OCI-LY1 (cell line): Measurements from ENCODE around the gene TNNT2.

Experiments
- H2AFZ ChIP-seq: fragments of 200-600 bp; sonication (generic), shearing (Covaris generic); 2 replicates; pipeline ENCODE4 v1.6.0; 2014; ENCODE audit warnings: antibody characterized with exemption, mild to moderate bottlenecking, low read length
- H3F3A ChIP-seq: fragments of 200-600 bp; sonication (generic), shearing (Covaris generic); 2 replicates; pipeline ENCODE4 v1.6.0; 2014; ENCODE audit warnings: mild to moderate bottlenecking, antibody characterized with exemption, low read length, moderate library complexity; ENCODE audit not compliant: insufficient read depth
- H3K27ac ChIP-seq: fragments of 200-600 bp; sonication (generic); 2 replicates; pipeline ENCODE4 v1.5.1; 2014; ENCODE audit warnings: low read length, mixed run types, mild to moderate bottlenecking, low read depth; ENCODE audit not compliant: poor library complexity, severe bottlenecking
- H3K27me3 ChIP-seq: fragments of 200-600 bp; sonication (generic); 2 replicates; pipeline ENCODE4 v1.6.0; 2014; ENCODE audit warnings: antibody characterized with exemption, mild to moderate bottlenecking, low read length, moderate library complexity; ENCODE audit not compliant: insufficient read depth
- H3K36me3 ChIP-seq: fragments of 200-600 bp; sonication (generic); 2 replicates; pipeline ENCODE4 v1.6.1; 2014; ENCODE audit warnings: mild to moderate bottlenecking, antibody characterized with exemption, low read length, moderate library complexity, mixed read lengths; ENCODE audit not compliant: insufficient read depth
- H3K4me1 ChIP-seq: fragments of 200-600 bp; sonication (generic); 2 replicates; pipeline ENCODE4 v1.5.1; 2014; ENCODE audit warnings: mild to moderate bottlenecking, low read length, moderate library complexity; ENCODE audit not compliant: insufficient read depth, severe bottlenecking
- H3K4me2 ChIP-seq: fragments of 200-600 bp; sonication (generic), shearing (Covaris generic); 2 replicates; pipeline ENCODE4 v1.6.1; 2014; ENCODE audit warnings: low read length
- H3K4me3 ChIP-seq: fragments of 200-600 bp; sonication (generic); 2 replicates; pipeline ENCODE4 v1.5.1; 2014; ENCODE audit warnings: low read length, low read depth, mild to moderate bottlenecking, mixed read lengths; ENCODE audit not compliant: poor library complexity, severe bottlenecking
- H3K79me2 ChIP-seq: fragments of 200-600 bp; shearing (Covaris generic); 2 replicates; pipeline ENCODE4 v1.6.1; 2016; ENCODE audit warnings: mixed run types, low read length, mixed read lengths; ENCODE audit not compliant: insufficient read depth
- H3K9ac ChIP-seq: fragments of 200-600 bp; sonication (generic), shearing (Covaris generic); 2 replicates; pipeline ENCODE4 v1.6.1; 2014; ENCODE audit warnings: mild to moderate bottlenecking, low read length, mixed read lengths
- H3K9me2 ChIP-seq: fragments of 200-600 bp; sonication (generic), shearing (Covaris generic); 2 replicates; pipeline ENCODE4 v1.6.1; 2014; ENCODE audit warnings: low read depth, mild to moderate bottlenecking, low read length, mixed read lengths
- H3K9me3 ChIP-seq: fragments of 200-600 bp; shearing (Covaris generic); 2 replicates; pipeline ENCODE4 v1.6.1; 2014; ENCODE audit warnings: low read length, mixed read lengths
- H4K20me1 ChIP-seq: fragments of 200-600 bp; sonication (generic), shearing (Covaris generic); 2 replicates; pipeline ENCODE4 v1.6.0; 2016; ENCODE audit warnings: mild to moderate bottlenecking, low read length; ENCODE audit not compliant: insufficient read depth
- CTCF ChIP-seq: fragments of 200-600 bp; sonication (generic), shearing (Covaris generic); IDR thresholded peaks from 2 replicates; pipeline ENCODE4 v1.5.1; 2017; ENCODE audit warnings: mild to moderate bottlenecking, antibody characterized with exemption, low read length, moderate library complexity, mixed read lengths
- EZH2 ChIP-seq: fragments of 200-600 bp; sonication (generic), shearing (Covaris generic); IDR thresholded peaks from 2 replicates; pipeline ENCODE4 v1.8.0; 2017; ENCODE audit warnings: borderline replicate concordance, mixed run types, mild to moderate bottlenecking, antibody characterized with exemption, low read length, moderate library complexity, mixed read lengths

Gene TNNT2

GRCh38 chr1:201360901-201361651 is 16.4 kb downstream of the TNNT2 start:
- no peaks in the 10 kb centered on the region for H3K4me1 ChIP-seq
- no peak for TF ChIP-seq EZH2
- no peak for TF ChIP-seq CTCF
- no peak overlapping the region for H2AFZ ChIP-seq
- H3K27ac ChIP-seq, result no peak overlapping the region
- H4K20me1 ChIP-seq, result no peaks in the 10 kb centered on the region
- H3K4me3 ChIP-seq, result no peak overlapping the region
- H3K9me3 ChIP-seq, result no peaks in the 10 kb centered on the region
- H3K36me3 ChIP-seq, result no peaks in the 10 kb centered on the region
- no peaks in the 10 kb centered on the region for H3K9me2 ChIP-seq
- no peaks in the 10 kb centered on the region for H3K27me3 ChIP-seq
- no peaks in the 10 kb centered on the region for H3F3A ChIP-seq
- no peak overlapping the region for H3K9ac ChIP-seq
- no peak overlapping the region for H3K4me2 ChIP-seq
- no peaks in the 10 kb centered on the region for H3K79me2 ChIP-seq

- Histone ChIP-seq H3K4me2 (no peak overlapping the region), H3K4me3 (no peak overlapping the region), H3K9ac (no peak overlapping the region), H2AFZ (no peak overlapping the region), H3K27me3 (no peaks in the 10 kb centered on the region), H4K20me1 (no peaks in the 10 kb centered on the region), H3K4me1 (no peaks in the 10 kb centered on the region), H3K9me3 (no peaks in the 10 kb centered on the region), H3K9me2 (no peaks in the 10 kb centered on the region), H3K27ac (no peak overlapping the region), H3F3A (no peaks in the 10 kb centered on the region), H3K36me3 (no peaks in the 10 kb centered on the region), H3K79me2 (no peaks in the 10 kb centered on the region)
- TF ChIP-seq CTCF (no peak), EZH2 (no peak)
Measured at GRCh38 chr1:201360486-201360885, 17.0 kb downstream of the TNNT2 start.

- no peak overlapping the region for H3K4me2 ChIP-seq
- H3K9me3 ChIP-seq, result no peaks in the 10 kb centered on the region
- H3K27me3 ChIP-seq, result no peaks in the 10 kb centered on the region
- H2AFZ ChIP-seq, result no peak overlapping the region
- H3K4me1 ChIP-seq, result no peaks in the 10 kb centered on the region
- no peaks in the 10 kb centered on the region for H3K9me2 ChIP-seq
- no peak overlapping the region for H3K4me3 ChIP-seq
- no peaks in the 10 kb centered on the region for H3K79me2 ChIP-seq
- no peaks in the 10 kb centered on the region for H3K36me3 ChIP-seq
- TF ChIP-seq EZH2, result no peak
- no peak for TF ChIP-seq CTCF
- H3K27ac ChIP-seq, result no peak overlapping the region
- no peak overlapping the region for H3K9ac ChIP-seq
- H3F3A ChIP-seq, result no peaks in the 10 kb centered on the region
- H4K20me1 ChIP-seq, result no peaks in the 10 kb centered on the region
Measured at GRCh38 chr1:201359873-201360210, 17.6 kb downstream of the TNNT2 start.
